Adrenal gland (tissue), 12 donors: ENCODE measurements around the gene RPRD1A. TPM values are rescaled to one million over a fixed set of nuclear protein-coding genes. Genes with fewer than 3 reads are reported as not detected.

Experiments used
- DNase-seq, 7 donors: peaks; one replicate each; pipeline ENCODE4 v3.0.0-alpha.2; 2019 to 2020
- H3K27ac ChIP-seq, 5 donors: fragments of 200-600 bp; sonication (generic) in 4 of 5; 1 replicate in 3 of 5; 2 replicates in 2 of 5; pipeline versions ENCODE4 v1.5.1 to v1.8.0; 2016 to 2020; ENCODE audit warnings: mild to moderate bottlenecking in 1 of 5
- H3K27me3 ChIP-seq: fragments of 200-600 bp; 2 replicates; pipeline ENCODE4 v1.8.0; 2021
- H3K36me3 ChIP-seq, 2 donors: fragments of 200-600 bp; replicated peaks in 1 of 2; 1 replicate in 1 of 2; 2 replicates in 1 of 2; pipeline versions ENCODE4 v1.5.1 to v1.8.0; 2018 to 2022
- H3K4me1 ChIP-seq, 2 donors: fragments of 200-600 bp; replicated peaks in 1 of 2; 1 replicate in 1 of 2; 2 replicates in 1 of 2; pipeline versions ENCODE4 v1.5.1 to v1.8.0; 2018 to 2021
- H3K4me3 ChIP-seq, 4 donors: fragments of 200-600 bp; sonication (generic) in 3 of 4; one replicate each; pipeline ENCODE4 v1.5.1; 2016 to 2018
- H3K9me3 ChIP-seq, 3 donors: fragments of 200-600 bp; sonication (generic) in 1 of 3; replicated peaks in 1 of 3; 1 replicate in 2 of 3; 2 replicates in 1 of 3; pipeline versions ENCODE4 v1.5.1 to v1.8.0; 2016 to 2021
- POLR2A ChIP-seq, 2 donors: fragments of 450-650 bp; IDR thresholded peaks; one replicate each; pipeline ENCODE4 v1.6.1; 2017; ENCODE audit warnings: antibody characterized with exemption in 2 of 2, mild to moderate bottlenecking in 2 of 2, moderate library complexity in 1 of 2
- WGBS, 4 donors: extraction: QIAGEN DNeasy Blood & Tissue Kit in 2 of 4; methylation state at CpG; one replicate each; pipeline versions ENCODE4 v1.1.5 to v1.1.7; 2013 to 2017; 5-methylcytosine and 5-hydroxymethylcytosine counted together
- intact Hi-C, 2 donors: fragments of 100-400 bp; cut with DNase I; formaldehyde crosslinking; loops; one replicate each; pipeline versions ENCODE4 v1.14.1 to v1.15.0; 2022 to 2023
- polyA plus RNA-seq, 3 donors: library from polyadenylated mRNA; stranded (reverse); fragments of 200-250 nt in 2 of 3; fragments of 350-450 nt in 1 of 3; fragmentation: Illumina TruSeq in 1 of 3; extraction: RNeasy Lipid Tissue Mini Kit (QIAGEN cat#74804) in 1 of 3; gene quantifications; one replicate each; pipeline ENCODE4 v1.2.3, GENCODE V29; 2013 to 2014
- total RNA-seq, 9 donors: library from RNA; depleted of rRNA in 4 of 9; stranded (reverse); fragments of >200 nt in 4 of 9; fragments of 120-200 nt in 1 of 9; fragmentation: NEBNext Ultra II Directional in 1 of 9; extraction: Animal tissue kit (Norgen Biotek cat#: 25700) in 1 of 9; gene quantifications; one replicate each; pipeline versions ENCODE4 v1.1.0 to v1.2.4, GENCODE V29; 2013 to 2023
- TF ChIP-seq, protein P1 (sequence below), 6 experiments: fragments of 450-650 bp in 4 of 6; fragments of 200-600 bp in 2 of 6; sonication (generic) in 1 of 6; IDR thresholded peaks; 1 replicate in 5 of 6; 2 replicates in 1 of 6; pipeline versions ENCODE4 v1.5.1 to v1.8.0; 2016 to 2021; ENCODE audit warnings: antibody characterized with exemption in 6 of 6, mild to moderate bottlenecking in 2 of 6, moderate library complexity in 1 of 6
- donor health status: healthy with polysubstance abuse.
- donor health status: Bipolar disorder and iron deficiency.
- donor health status: DM: yes; HTN: yes; CAD: no.
- donor health status: DM: no; HTN: no; CAD: no.
- donor health status: DM: no; HTN: no; CAD: no.
- donor health status: DM: yes; HTN: yes; CAD: no.

Gene RPRD1A
- total and polyA plus RNA-seq, 12 donors, result 28.9 to 128 (median 58.4) TPM

DNA sequence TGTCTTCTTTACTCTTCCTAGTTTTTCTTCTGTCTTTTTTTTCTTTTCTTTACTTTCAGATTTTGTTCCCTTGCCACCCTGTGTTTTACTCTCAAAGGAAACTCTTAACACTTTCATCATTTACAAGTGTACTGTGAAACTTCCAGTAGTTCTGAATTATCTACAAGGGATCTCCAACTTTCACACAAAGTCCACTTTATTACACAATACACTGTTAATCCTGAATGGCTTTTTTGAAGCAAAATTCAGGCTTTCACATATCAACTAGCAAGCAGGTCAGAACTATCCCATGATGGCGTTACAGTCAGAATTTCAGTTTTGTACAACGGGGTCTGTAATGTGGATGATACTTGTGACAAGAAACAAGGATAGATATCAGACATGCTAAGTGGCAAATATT lies 60.4 kb downstream of the RPRD1A start:
- no peak for DNase-seq
- no peaks in the 10 kb centered on the region for H3K36me3 ChIP-seq
- no peaks in the 10 kb centered on the region for H3K9me3 ChIP-seq
- H3K27me3 ChIP-seq, result no peaks in the 10 kb centered on the region
- H3K27ac ChIP-seq, result no peak overlapping the region
- TF ChIP-seq, protein P1, sequence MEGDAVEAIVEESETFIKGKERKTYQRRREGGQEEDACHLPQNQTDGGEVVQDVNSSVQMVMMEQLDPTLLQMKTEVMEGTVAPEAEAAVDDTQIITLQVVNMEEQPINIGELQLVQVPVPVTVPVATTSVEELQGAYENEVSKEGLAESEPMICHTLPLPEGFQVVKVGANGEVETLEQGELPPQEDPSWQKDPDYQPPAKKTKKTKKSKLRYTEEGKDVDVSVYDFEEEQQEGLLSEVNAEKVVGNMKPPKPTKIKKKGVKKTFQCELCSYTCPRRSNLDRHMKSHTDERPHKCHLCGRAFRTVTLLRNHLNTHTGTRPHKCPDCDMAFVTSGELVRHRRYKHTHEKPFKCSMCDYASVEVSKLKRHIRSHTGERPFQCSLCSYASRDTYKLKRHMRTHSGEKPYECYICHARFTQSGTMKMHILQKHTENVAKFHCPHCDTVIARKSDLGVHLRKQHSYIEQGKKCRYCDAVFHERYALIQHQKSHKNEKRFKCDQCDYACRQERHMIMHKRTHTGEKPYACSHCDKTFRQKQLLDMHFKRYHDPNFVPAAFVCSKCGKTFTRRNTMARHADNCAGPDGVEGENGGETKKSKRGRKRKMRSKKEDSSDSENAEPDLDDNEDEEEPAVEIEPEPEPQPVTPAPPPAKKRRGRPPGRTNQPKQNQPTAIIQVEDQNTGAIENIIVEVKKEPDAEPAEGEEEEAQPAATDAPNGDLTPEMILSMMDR (IDR thresholded peaks at IDR 0.05), result no peak
- TF ChIP-seq POLR2A (IDR thresholded peaks at IDR 0.05), result no peak
- no peaks in the 10 kb centered on the region for H3K4me1 ChIP-seq
- 90 to 100% (median 97%) methylated on average over 2 of the region's 2 CpGs for WGBS, 4 donors
- H3K4me3 ChIP-seq, result no peak overlapping the region
- intact Hi-C loops, result no loop called here

DNA sequence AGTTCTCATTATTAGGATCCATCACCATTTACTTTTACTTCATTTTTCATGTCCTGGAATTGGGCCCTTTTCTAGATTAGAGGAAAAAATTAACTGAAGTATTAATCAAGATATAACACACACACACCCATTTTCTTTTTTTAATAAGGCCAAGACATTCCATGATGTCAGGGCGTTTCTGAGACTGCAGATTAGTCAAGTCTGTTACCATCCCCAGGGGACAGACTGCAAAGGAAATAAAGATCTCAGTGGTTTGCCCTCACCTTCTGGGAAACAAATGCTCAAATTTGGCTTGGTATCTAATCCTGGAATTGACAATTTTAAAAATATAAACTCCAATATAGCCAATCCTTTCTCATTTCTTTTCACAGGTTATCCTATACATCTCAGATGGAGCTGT lies 67.4 kb downstream of the RPRD1A start:
- Histone ChIP-seq H3K27ac (no peak overlapping the region), H3K9me3 (no peaks in the 10 kb centered on the region), H3K36me3 (no peaks in the 10 kb centered on the region), H3K4me1 (no peaks in the 10 kb centered on the region), H3K4me3 (no peak overlapping the region), H3K27me3 (no peaks in the 10 kb centered on the region)
- no peak for DNase-seq
- 48 to 71% (median 59%) methylated on average over 1 of the region's 1 CpG for WGBS, 4 donors
- intact Hi-C loops, result no loop called here
- no peak for TF ChIP-seq POLR2A (IDR thresholded peaks at IDR 0.05)
- TF ChIP-seq, protein P1 (IDR thresholded peaks at IDR 0.05), result no peak

GRCh38 chr18:35998967-35999366 lies 68.4 kb downstream of the RPRD1A start:
- no peaks in the 10 kb centered on the region for H3K27me3 ChIP-seq
- no peaks in the 10 kb centered on the region for H3K4me1 ChIP-seq
- H3K4me3 ChIP-seq, result no peak overlapping the region
- 71 to 95% (median 79%) methylated on average over 1 of the region's 1 CpG for WGBS, 4 donors
- no peaks in the 10 kb centered on the region for H3K36me3 ChIP-seq
- no peak for DNase-seq
- no peak overlapping the region for H3K27ac ChIP-seq
- TF ChIP-seq, protein P1 (IDR thresholded peaks at IDR 0.05), result peak in 4 of 6 experiments; percentile 7 to 26 (median 24)
- no peak for TF ChIP-seq POLR2A (IDR thresholded peaks at IDR 0.05)
- H3K9me3 ChIP-seq, result no peaks in the 10 kb centered on the region
- intact Hi-C loops, result no loop called here

DNA sequence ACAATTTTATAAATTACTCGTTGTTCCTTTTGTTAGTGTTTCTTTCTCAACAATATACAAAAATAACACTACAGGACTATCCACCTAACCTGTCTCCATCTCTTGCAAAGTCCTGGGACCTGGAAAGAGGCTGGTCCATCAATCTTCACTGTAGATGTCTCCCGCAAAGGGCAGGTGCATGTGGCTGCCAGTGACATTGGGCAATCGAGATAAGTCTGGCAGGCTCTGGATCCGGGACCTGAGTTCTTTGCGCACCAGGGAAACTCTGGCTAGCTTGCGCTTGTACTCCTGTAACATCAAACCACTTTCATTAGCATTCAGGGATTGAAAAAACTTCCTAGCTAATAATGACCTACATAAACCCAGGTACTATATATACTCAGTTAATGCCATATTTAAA lies 74.3 kb downstream of the RPRD1A start:
- no peaks in the 10 kb centered on the region for H3K4me1 ChIP-seq
- H3K4me3 ChIP-seq, result no peak overlapping the region
- H3K9me3 ChIP-seq, result no peaks in the 10 kb centered on the region
- peaks cover 0 to 29% of the 10 kb centered on the region in 2 donors for H3K36me3 ChIP-seq
- intact Hi-C loops, result no loop called here
- no peaks in the 10 kb centered on the region for H3K27me3 ChIP-seq
- 81 to 90% (median 85%) methylated on average over 6 of the region's 6 CpGs for WGBS, 4 donors
- TF ChIP-seq, protein P1 (IDR thresholded peaks at IDR 0.05), result no peak
- no peak for TF ChIP-seq POLR2A (IDR thresholded peaks at IDR 0.05)
- peak in 1 of 7 donors; percentile 14 for DNase-seq
- H3K27ac ChIP-seq, result no peak overlapping the region
